GM13976 (cell line): ENCODE measurements around the gene RPL35.
"Not testable (repeated sequence)": the region's sequence is repeated elsewhere in the genome, so short reads cannot be mapped to it uniquely, and the experiment has no call there.

Experiments
- DNase-seq: peaks from one replicate; pipeline ENCODE4 v3.0.0; 2012; ENCODE audit warnings: low spot score
- CTCF ChIP-seq: IDR thresholded peaks from 2 replicates; pipeline ENCODE4 v1.5.1; 2012; ENCODE audit warnings: borderline replicate concordance, mild to moderate bottlenecking; ENCODE audit not compliant: insufficient read depth; ENCODE audit errors: extremely low read depth, missing control alignments, control extremely low read depth
- in situ Hi-C: fragments of 300-500 bp; cut with MboI; formaldehyde crosslinking; loops from one replicate; pipeline ENCODE4 v1.12.0; 2022; ENCODE audit warnings: low sequenced_read_pairs, mixed read lengths, inconsistent platforms; ENCODE audit not compliant: unreplicated experiment

The RPL35 gene

GRCh38 chr9:124846969-124847368 lies 14.8 kb downstream of the RPL35 start:
- DNase-seq = no peak
- in situ Hi-C loops = loop anchor here (5.0 kb wide), 1 partner anchor 75 kb away; the partner anchor contains the start of gene NR6A1
- TF ChIP-seq CTCF = no peak

GRCh38 chr9:124846467-124846866 lies 15.3 kb downstream of the RPL35 start:
- in situ Hi-C loops = loop anchor here (5.0 kb wide), 1 partner anchor 74 kb away; the partner anchor contains the start of gene NR6A1
- not testable (repeated sequence) for DNase-seq

- in situ Hi-C loops = no loop called here
- DNase-seq = no peak
- TF ChIP-seq CTCF = no peak
Measured at GRCh38 chr9:124844291-124844690, 17.5 kb downstream of the RPL35 start.

GRCh38 chr9:124843456-124844034 lies 18.2 kb downstream of the RPL35 start:
- in situ Hi-C loops = no loop called here

GRCh38 chr9:124841075-124841821 lies 20.5 kb downstream of the RPL35 start:
- DNase-seq = no peak
- no peak for TF ChIP-seq CTCF
- in situ Hi-C loops = no loop called here

More at GRCh38 chr9:124843456-124844034, 18.2 kb downstream of the RPL35 start:
- no peak for DNase-seq
- no peak for TF ChIP-seq CTCF

- no peak for TF ChIP-seq CTCF
- in situ Hi-C loops = no loop called here
- DNase-seq = no peak
Measured at GRCh38 chr9:124840300-124840833, 21.4 kb downstream of the RPL35 start.

- in situ Hi-C loops = no loop called here
- DNase-seq = no peak
- TF ChIP-seq CTCF = no peak
Measured at GRCh38 chr9:124839612-124840299, 22.0 kb downstream of the RPL35 start.

GRCh38 chr9:124838567-124839275 lies 23.0 kb downstream of the RPL35 start:
- in situ Hi-C loops, DNase-seq: not testable (repeated sequence)

GRCh38 chr9:124838132-124838531 lies 23.6 kb downstream of the RPL35 start:
- in situ Hi-C loops = not testable (repeated sequence)

More at GRCh38 chr9:124838132-124838531, 23.6 kb downstream of the RPL35 start:
- DNase-seq = not testable (repeated sequence)
